Measurements from ENCODE around the gene NANS.

DNA sequence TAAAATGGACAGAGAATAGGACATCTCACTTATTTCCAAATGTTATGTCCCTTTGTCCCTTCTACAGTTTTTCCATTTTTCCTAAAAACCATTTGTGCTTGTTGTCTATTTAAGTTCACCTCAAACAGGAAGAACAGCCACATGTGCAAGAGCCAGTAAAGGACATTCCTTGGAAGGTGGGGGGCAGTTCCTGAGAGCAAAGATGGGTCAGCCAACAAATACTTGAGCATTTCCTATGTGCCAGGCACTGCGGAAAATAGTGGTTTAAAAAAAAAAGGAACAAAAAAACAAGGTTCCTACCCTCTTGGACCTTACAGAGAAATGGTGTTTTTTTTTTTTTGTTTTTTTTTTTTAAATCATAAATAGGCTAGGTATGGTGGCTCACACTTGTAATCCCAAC, 46.6 kb upstream of the NANS start:
- TF ChIP-seq, protein P1, sequence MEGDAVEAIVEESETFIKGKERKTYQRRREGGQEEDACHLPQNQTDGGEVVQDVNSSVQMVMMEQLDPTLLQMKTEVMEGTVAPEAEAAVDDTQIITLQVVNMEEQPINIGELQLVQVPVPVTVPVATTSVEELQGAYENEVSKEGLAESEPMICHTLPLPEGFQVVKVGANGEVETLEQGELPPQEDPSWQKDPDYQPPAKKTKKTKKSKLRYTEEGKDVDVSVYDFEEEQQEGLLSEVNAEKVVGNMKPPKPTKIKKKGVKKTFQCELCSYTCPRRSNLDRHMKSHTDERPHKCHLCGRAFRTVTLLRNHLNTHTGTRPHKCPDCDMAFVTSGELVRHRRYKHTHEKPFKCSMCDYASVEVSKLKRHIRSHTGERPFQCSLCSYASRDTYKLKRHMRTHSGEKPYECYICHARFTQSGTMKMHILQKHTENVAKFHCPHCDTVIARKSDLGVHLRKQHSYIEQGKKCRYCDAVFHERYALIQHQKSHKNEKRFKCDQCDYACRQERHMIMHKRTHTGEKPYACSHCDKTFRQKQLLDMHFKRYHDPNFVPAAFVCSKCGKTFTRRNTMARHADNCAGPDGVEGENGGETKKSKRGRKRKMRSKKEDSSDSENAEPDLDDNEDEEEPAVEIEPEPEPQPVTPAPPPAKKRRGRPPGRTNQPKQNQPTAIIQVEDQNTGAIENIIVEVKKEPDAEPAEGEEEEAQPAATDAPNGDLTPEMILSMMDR (conservative IDR thresholded peaks at IDR 0.05; ENCODE audit: low read length), result no peak
- TF ChIP-seq EZH2phosphoT487 (IDR thresholded peaks at IDR 0.05; ENCODE audit: borderline replicate concordance), result no peak
